HG03439 (cell line): ENCODE results near the gene TACR2.

Experiments used
- ATAC-seq: cut with Tn5 transposase; IDR thresholded peaks from one replicate; pipeline ENCODE4 v1.9.1; 2021; ENCODE audit warnings: mild to moderate bottlenecking, moderate library complexity; ENCODE audit not compliant: unreplicated experiment

Gene TACR2

GRCh38 chr10:69405221-69405620, 11.5 kb downstream of the TACR2 start:
- ATAC-seq, result no peak

- no peak for ATAC-seq
These were observed 11.9 kb downstream of the TACR2 start for GRCh38 chr10:69404786-69405185.

GRCh38 chr10:69403519-69403918, 13.2 kb downstream of the TACR2 start:
- ATAC-seq, result no peak

GRCh38 chr10:69403066-69403465, 13.7 kb downstream of the TACR2 start:
- ATAC-seq, result no peak

GRCh38 chr10:69402386-69402785, 14.3 kb downstream of the TACR2 start:
- ATAC-seq, result no peak

- ATAC-seq, result no peak
These were observed 15.3 kb downstream of the TACR2 start for GRCh38 chr10:69401416-69401815.

GRCh38 chr10:69400936-69401335, 15.8 kb downstream of the TACR2 start:
- no peak for ATAC-seq

- ATAC-seq, result no peak
These were observed 18.3 kb downstream of the TACR2 start for GRCh38 chr10:69398466-69398865.

GRCh38 chr10:69397972-69398371, 18.7 kb downstream of the TACR2 start:
- no peak for ATAC-seq

GRCh38 chr10:69394020-69394419, 22.7 kb downstream of the TACR2 start:
- ATAC-seq, result no peak

GRCh38 chr10:69392481-69393000, 24.2 kb downstream of the TACR2 start:
- peak; percentile 69 for ATAC-seq

- ATAC-seq, result no peak
These were observed 25.6 kb downstream of the TACR2 start for GRCh38 chr10:69391158-69391557.

GRCh38 chr10:69389827-69390490, 26.8 kb downstream of the TACR2 start:
- ATAC-seq, result no peak

- no peak for ATAC-seq
These were observed 28.2 kb downstream of the TACR2 start for GRCh38 chr10:69388488-69388887.

- ATAC-seq, result no peak
These were observed 29.2 kb downstream of the TACR2 start for GRCh38 chr10:69387500-69387899.

- no peak for ATAC-seq
These were observed 31.0 kb downstream of the TACR2 start for GRCh38 chr10:69385454-69386350.

- no peak for ATAC-seq
These were observed 32.4 kb downstream of the TACR2 start for GRCh38 chr10:69384320-69384719.

GRCh38 chr10:69383558-69383957, 33.2 kb downstream of the TACR2 start:
- ATAC-seq, result no peak

GRCh38 chr10:69382382-69383117, 34.2 kb downstream of the TACR2 start:
- no peak for ATAC-seq

GRCh38 chr10:69379800-69380199, 36.9 kb downstream of the TACR2 start:
- ATAC-seq, result no peak

GRCh38 chr10:69377933-69378332, 38.8 kb downstream of the TACR2 start:
- ATAC-seq, result no peak
